DMS79 treated with DMSO at 0.1 percent for 48 hours (cell line): ENCODE measurements around the gene SRC.

Experiments
- DNase-seq: peaks from one replicate; lab custom pipeline; 2025; lab: John Stamatoyannopoulos, UW

SRC gene

GRCh38 chr20:37454636-37455385 lies 108.9 kb downstream of the SRC start:
- no peak for DNase-seq
